IPS-18c (cell line): ENCODE measurements around the gene KIAA0825.

Experiments
- H3K4me3 ChIP-seq: 2 replicates; pipeline ENCODE4 v1.7.0; 2013; ENCODE audit warnings: low read depth, mild to moderate bottlenecking, low read length, moderate library complexity; ENCODE audit not compliant: insufficient read depth
- H3K9me3 ChIP-seq: one replicate; pipeline ENCODE4 v1.6.1; 2013; ENCODE audit warnings: mild to moderate bottlenecking, low read length, moderate library complexity; ENCODE audit not compliant: control insufficient read depth, insufficient read depth

The KIAA0825 gene

DNA sequence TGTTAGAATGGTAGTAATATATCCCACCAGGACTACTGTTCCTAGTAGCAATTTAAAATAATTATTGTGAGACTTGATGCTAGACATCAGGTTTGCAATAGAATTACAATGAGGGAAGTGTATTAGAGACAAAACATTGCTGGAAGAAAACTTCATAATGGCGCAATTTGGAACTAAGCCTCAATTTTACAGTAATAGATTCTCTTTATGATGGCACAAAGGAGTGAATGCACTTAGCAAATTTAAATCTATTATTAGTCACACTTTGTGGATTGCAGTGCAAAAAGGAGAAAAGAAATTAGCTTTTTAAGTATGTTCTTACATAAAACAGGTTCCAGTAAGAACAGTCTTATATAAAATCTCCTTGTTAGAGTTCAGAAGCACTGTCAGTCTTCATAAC lies 358.3 kb downstream of the KIAA0825 start:
- H3K9me3 ChIP-seq, result no peaks in the 10 kb centered on the region

DNA sequence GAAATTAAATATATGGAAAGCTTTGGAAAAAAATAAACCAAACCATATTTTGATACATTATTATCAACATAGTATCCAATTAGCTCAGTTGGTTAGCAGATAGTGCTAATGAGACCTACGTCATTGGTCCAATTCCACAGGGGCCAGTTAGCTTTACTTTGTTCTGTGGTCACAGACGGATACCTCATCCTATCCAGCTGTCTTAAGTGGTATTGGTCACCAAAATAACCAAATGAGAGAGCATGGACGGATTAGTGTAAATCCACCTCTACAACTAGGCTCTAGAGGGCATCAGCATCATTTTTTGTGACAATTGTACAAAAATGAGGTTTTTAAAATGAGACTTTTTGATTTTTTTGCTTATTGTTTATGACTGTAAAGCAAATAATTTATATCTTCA lies 364.2 kb downstream of the KIAA0825 start:
- no peaks in the 10 kb centered on the region for H3K9me3 ChIP-seq

More for the DNA sequence above, 358.3 kb downstream of the KIAA0825 start:
- no peak overlapping the region for H3K4me3 ChIP-seq

DNA sequence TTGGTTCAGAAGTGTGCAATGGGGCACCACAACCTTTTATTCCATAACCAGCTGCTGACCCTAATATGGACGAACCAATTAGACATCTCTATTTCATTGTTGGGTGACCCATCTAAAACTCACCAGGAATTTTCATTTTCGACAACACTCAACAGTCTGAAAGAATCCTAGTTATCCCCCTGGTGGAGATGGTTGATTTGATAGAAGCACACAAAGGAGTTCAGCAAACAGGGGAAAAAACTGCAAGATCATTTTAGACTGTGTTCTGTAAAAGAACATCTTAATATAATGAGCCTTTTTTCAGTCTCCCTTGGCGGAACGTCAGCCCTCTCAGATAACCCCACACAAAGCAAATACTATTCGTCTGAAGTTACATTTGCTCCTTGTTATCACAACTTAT lies 367.4 kb downstream of the KIAA0825 start:
- H3K4me3 ChIP-seq, result no peak overlapping the region
- no peaks in the 10 kb centered on the region for H3K9me3 ChIP-seq

More for the DNA sequence above, 364.2 kb downstream of the KIAA0825 start:
- no peak overlapping the region for H3K4me3 ChIP-seq

- H3K4me3 ChIP-seq, result no peak overlapping the region
- H3K9me3 ChIP-seq, result no peaks in the 10 kb centered on the region
Observed at GRCh38 chr5:94249430-94249829, 369.0 kb downstream of the KIAA0825 start.

- H3K9me3 ChIP-seq, result no peaks in the 10 kb centered on the region
- no peak overlapping the region for H3K4me3 ChIP-seq
Observed at GRCh38 chr5:94248175-94248875, 370.1 kb downstream of the KIAA0825 start.

GRCh38 chr5:94245608-94246007 lies 372.8 kb downstream of the KIAA0825 start:
- H3K9me3 ChIP-seq, result no peaks in the 10 kb centered on the region
- no peak overlapping the region for H3K4me3 ChIP-seq

- Histone ChIP-seq H3K4me3 (no peak overlapping the region), H3K9me3 (no peaks in the 10 kb centered on the region)
Observed at GRCh38 chr5:94244921-94245320, 373.5 kb downstream of the KIAA0825 start.

DNA sequence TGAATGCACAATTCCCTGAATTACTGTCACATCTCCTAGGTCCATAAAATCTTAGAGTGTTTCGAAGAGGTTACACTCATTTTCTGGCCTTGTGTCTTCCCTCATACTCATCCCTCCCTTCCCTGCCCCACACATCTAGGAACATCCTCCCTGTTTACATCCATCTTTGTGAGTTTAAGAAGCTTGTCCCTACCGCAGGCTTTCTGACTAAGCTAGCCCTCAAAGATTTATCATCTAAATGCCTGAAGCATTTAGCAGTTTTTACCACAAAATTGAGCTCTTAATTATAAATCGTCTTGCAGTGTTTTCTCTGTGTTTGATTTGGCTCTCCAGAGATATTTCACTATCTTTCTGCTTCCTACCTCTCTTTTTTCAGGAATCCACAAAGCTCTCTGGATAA lies 374.8 kb downstream of the KIAA0825 start:
- Histone ChIP-seq H3K4me3 (no peak overlapping the region), H3K9me3 (no peaks in the 10 kb centered on the region)

- no peaks in the 10 kb centered on the region for H3K9me3 ChIP-seq
- H3K4me3 ChIP-seq, result no peak overlapping the region
Observed at GRCh38 chr5:94240993-94241651, 377.3 kb downstream of the KIAA0825 start.

DNA sequence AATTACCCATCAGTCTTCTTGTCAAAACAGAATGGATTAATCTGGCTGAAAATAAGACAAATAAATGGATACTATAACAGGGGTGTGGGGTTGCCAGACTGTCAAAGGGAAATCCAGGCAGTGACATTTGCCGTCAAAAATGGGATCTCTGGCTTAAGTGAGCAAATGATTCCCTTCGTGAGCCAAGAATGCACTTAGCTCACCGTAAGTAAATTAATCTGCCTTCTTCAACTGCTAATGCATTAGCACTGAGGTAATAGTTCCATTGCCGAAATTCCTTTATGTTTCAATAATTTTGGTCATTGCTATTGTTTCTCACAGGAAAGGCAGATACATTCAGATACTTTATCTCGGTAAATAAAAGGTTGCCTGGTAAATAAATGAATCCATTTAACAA lies 377.8 kb downstream of the KIAA0825 start:
- Histone ChIP-seq H3K9me3 (no peaks in the 10 kb centered on the region), H3K4me3 (no peak overlapping the region)

DNA sequence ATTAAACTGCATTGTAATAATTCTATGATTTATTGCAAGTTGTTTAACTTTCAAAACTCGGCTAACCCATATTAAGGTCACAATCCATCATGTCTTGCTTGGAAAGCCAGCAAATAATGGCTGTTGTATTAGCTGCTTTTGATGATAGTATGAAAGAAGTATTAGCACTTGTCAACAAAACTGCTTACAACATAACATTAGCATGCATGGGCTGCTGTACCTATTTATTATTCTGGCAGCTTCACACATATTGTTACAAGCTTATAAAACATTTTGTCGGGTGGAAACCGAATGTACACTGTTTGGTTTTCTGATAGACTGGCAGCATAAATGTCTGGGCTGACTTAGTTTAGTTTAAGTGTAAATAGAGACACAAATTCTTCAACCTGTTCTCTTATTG lies 378.3 kb downstream of the KIAA0825 start:
- Histone ChIP-seq H3K9me3 (no peaks in the 10 kb centered on the region), H3K4me3 (no peak overlapping the region)

DNA sequence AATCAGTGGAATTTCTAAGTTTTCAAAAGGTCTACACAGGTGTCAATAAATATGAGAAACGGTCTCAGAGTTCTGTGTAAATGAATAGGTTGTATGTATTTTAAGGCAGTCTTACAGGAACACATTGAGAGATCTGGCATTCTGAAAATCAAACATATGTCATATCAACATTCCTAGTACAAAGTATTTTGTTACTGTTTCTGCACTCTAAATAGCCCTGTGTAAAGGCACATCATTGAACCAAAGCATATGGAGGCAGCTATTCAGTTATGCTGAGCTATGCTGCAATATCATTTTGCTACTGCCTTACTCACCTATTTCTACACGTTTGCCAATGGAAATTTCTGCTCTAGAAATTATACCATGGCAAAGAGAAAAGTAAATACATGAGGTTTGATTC lies 379.1 kb downstream of the KIAA0825 start:
- Histone ChIP-seq H3K9me3 (no peaks in the 10 kb centered on the region), H3K4me3 (no peak overlapping the region)

- peaks cover 2% of the 10 kb centered on the region for H3K9me3 ChIP-seq
Observed at GRCh38 chr5:94234987-94235386, 383.4 kb downstream of the KIAA0825 start.

GRCh38 chr5:94228791-94229190 lies 389.6 kb downstream of the KIAA0825 start:
- H3K9me3 ChIP-seq, result peaks cover 2% of the 10 kb centered on the region
- H3K4me3 ChIP-seq, result no peak overlapping the region

More at GRCh38 chr5:94234987-94235386, 383.4 kb downstream of the KIAA0825 start:
- H3K4me3 ChIP-seq, result no peak overlapping the region

GRCh38 chr5:94223235-94223634 lies 395.2 kb downstream of the KIAA0825 start:
- Histone ChIP-seq H3K9me3 (no peaks in the 10 kb centered on the region), H3K4me3 (no peak overlapping the region)

DNA sequence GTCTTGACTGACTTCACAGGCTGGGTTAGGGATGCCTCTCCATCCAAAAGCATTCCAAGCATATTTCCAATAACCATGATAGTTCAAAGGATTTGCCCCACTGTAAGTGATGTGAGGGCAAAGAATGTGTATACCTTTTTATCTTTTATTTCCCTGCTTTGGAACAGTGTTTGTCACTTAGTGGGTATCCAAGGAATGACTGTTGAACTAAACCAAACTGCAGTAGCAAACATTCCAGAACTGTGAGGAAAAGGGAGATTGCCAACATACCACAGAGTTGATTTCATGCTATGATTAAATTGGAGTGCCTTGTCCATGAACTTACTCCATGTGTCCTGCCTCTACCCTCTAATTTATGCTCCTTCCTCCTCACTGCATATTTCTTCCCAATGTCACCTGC lies 400.0 kb downstream of the KIAA0825 start:
- H3K4me3 ChIP-seq, result no peak overlapping the region

DNA sequence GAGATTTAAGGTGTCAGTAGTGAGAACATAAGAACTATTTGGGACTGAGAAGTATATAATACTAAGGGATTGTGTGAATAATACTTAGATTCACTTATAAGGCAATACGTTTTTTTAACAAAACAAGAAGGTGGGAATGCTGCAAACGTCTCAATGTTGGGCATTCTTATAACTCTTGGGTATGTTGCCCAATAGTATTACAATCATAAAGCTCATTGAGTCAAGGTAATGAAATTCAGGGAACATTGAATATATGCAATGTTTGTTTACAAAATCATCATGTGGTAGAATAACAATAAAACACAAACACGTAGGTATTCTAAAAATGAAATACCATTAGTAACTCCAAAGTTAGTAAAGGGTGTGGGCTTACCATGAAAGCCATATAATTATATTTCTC lies 400.7 kb downstream of the KIAA0825 start:
- no peaks in the 10 kb centered on the region for H3K9me3 ChIP-seq
- H3K4me3 ChIP-seq, result no peak overlapping the region

More for the DNA sequence above, 400.0 kb downstream of the KIAA0825 start:
- H3K9me3 ChIP-seq, result no peaks in the 10 kb centered on the region

DNA sequence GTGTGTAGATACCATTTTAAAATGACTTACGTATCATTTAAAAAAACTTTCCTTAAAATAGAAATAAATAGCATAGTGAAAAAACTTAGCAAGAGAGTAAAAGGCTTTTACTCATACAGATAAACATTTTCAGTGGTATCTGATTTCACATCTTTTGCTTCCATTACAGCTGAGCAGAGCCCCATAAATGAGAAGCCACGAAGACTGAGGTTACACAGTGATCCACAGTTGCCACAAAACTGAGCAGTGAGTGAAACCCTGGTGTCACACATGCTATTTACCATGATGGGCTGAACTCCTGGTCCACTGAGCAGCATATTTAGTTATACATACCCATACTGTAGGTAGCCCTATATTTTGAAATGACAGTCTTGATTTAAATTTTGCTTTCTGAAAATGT lies 401.2 kb downstream of the KIAA0825 start:
- Histone ChIP-seq H3K4me3 (no peak overlapping the region), H3K9me3 (no peaks in the 10 kb centered on the region)
